Fibroblast of upper back skin (primary cell): ENCODE data around the gene LSM5.

Experiments
- DNase-seq: peaks from one replicate; pipeline ENCODE4 v3.0.0-alpha.2; 2013

LSM5 gene

DNA sequence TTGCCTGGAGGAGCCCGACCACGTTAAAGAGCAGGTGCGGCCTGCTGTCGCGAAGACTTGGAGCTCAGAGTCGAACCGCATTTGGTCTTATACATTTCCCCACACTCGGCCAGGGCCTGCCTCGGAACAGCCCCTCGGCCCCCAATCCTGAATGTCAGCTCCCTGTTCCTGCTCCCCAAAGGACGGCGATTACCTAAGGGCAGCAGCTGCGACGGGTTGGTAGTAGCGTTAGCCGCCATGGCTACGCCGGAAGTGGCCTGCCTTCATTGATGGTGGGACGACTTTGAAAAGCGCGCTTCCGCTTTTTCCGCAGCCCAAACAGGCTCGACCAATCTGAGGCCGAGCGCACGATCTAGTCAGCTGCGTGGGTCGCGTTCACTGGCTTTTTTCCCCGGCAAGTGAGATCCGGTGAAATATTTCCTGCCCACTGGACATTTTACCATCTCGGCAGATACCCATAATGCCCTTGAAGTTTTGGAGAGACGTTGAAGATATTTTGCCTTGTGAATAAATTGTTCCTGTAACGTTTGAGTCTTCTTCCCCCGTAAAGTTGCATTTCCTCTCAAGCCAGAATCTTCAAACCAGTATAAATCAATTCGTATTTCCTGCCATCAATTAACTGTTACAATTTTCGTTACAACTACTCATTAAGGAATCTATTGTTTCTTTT, at the start of gene LSM5:
LSM5 (minus strand) TSS at position 254 of the 670 bp plus-strand sequence; CDS start at position 239, 15 bp downstream.
- peak; percentile 93 for DNase-seq

DNA sequence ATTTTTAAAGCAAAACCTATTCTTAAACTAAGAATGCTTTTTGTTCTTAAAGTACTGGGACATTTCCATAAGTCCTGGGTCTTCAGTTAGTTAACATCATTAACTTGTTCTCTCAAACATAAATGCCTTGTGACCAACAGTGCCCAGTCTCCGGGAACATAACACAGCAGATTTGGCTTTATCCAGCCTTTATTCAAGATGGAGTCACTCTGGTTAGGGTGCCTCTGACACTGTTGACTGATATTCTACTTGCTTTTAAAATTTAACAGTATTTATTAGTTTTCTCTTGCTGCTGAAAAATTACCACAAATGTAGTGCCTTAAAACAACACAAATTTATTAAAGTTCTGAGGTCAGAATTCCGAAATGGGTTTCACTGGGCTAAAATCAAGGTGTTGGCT, 49.2 kb upstream of the LSM5 start:
- no peak for DNase-seq

DNA sequence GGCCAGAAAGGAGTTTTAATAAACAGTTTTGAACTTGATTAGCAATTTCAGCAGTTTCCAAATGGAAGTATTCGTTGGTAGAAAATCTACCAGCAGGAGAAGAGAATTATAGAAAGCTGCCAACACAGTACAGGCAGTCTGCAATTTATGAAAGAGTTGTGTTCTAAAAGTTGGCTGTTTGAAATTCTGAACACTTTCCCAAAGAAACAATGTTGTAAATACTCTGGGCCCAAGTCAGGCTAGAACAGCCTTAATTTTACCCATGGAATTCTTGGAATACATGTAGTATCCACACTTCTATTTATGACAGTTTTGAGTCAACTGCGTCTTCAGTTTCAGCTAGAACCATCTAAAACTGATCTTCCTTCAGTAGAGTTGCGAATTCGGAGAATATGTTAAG, 47.6 kb upstream of the LSM5 start:
- DNase-seq, result no peak

DNA sequence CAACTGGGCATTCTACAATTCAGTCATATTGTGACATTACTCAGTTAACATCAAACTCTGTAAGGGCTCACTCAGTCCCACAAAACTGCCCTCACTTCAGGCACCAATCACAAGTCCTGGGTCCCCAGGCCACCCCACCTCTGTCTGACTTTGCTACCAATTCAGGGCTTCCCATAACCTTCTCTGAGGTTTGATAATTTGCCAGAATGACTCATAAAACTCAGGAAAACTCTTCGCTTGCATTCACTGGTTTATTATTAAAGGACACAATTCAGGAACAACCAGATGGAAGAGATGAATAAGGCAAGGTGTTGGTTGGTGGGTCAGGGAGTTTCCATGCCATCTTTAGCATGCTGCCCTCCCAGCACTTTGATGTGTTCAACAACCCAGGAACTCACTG, 46.4 kb upstream of the LSM5 start:
- DNase-seq, result peak; percentile 71

DNA sequence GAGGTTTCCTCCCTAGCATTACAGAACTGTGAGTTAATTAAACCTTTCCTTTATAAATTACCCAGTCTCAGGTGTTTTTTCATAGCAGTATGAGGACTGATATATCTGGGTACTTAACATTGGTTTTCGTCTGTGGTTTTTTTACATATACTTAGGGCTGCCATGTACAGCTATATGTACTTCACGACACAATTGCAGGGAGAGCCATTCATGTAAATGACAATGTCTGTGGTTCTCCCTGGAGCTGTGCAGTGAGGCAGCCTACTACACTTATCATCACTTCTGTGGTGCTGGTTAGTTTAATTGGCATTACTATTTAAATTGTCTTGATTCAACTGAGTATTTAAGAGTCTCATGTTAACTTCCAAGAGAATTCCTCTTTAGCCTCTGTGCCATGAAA, 45.8 kb upstream of the LSM5 start:
- DNase-seq, result no peak

DNA sequence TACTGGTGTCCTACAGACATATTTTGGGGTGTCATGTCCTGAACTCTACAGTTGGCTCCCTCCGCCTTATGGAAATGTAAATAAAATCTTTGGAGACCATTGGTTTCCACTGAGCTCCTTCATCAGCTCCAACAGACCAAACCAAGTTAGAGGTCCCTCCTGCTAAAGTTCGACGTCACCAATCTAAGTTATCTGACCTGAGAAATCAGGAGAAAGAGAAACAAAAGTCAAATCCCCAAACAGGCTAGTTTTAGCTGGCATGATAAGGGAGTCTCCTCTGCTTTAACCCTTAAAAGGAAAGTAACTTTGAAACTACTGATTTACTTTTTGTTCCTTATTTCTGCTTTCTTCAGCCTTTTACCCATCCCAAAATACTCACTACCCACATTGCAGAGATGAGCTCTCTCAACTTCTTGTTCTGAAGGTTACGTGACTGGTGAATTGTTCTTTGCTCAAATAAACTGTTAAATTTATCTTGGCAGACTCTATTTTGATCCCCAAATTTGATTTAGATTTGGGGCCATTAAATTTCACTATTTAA, 45.1 kb upstream of the LSM5 start:
- no peak for DNase-seq

DNA sequence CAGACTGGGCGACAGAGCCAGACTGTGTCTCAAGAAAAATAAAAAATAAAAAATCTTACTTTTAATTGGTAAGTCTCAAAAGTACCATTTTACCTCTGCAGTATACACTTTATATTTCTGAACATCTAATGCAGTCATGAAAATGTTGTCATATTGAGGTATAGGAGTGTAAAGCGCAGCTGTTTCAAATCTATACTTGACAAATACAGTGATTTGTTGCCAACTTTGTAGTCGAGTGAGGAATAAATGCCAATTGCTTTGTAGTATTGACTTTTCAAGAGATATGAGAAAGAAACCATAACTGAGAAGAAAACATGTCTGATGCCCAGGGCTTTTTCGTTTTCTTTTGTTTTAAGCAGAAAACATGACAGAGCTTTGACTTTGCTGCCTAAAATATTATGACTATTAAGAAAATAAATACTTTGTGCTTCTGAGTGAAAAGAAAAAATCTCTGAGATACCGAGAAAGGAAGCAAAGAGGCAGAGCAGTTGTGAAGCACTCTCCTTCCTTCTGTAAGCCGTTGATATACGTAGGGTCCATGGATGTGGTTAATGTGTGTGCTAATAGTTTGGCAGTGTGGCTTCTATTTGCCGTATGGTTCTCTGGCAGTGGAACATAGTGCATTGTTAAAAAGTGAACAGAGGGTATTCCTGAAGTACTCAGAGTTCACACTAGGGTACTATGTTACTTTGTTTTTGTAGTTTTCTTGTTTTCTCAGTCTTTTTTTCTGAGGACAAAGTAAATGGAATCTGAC, 43.3 kb upstream of the LSM5 start:
- peak; percentile 39 for DNase-seq

DNA sequence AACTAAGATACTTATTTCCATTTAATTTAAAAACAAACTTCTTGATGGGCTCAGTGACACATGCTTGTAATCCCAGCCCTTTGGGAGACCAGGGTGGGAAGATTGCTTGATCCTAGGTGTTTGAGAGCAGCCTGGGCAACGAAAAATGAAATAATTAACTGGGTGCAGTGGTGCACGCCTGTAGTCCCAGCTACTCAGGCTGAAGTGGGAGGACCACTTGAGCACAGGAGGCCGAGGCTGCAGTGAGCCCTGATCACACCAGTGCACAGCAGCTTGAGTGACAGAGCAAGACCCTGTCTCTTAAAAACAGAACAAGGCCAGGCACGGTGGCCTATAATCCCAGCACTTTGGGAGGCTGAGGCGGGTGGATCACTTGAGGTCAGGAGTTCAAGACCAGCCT, 42.5 kb upstream of the LSM5 start:
- no peak for DNase-seq

DNA sequence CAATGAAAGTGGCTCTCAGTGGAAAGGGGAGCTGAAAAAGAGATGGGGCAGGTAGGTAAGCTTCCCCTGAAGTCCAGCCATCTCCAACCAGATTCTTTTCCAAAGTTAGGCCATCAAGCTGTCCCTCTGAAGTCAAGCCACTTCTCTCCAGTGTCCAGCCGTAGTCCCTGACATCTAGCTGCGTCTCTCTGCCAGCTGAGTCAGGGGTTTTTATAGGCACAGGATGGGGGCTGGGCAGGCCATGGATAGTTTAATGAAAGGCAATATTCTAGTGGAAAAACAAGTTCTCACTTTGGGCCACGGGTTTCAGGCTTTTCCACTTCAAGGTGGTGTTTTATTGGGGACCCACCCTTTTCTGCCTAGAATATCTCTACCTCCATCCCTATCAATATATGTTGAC, 41.9 kb upstream of the LSM5 start:
- no peak for DNase-seq

DNA sequence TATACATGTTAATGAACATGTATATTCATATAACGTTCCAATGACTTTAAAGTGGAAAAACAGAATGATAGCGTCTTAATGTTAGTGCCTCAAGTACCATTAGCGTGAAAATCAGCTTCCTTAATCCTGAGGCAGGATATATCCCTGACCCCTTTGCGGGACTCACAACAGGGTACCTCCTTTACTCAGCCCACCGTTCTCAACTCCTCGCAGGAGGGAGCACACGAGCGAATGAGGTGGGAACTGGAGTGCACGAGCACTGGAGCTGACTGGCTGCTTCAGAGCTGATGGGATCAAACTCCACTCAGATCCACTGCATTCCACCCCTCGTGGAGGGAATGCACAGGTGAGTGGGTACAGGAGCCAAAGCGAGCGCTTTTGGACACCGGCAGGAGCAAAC, 41.2 kb upstream of the LSM5 start:
- no peak for DNase-seq

DNA sequence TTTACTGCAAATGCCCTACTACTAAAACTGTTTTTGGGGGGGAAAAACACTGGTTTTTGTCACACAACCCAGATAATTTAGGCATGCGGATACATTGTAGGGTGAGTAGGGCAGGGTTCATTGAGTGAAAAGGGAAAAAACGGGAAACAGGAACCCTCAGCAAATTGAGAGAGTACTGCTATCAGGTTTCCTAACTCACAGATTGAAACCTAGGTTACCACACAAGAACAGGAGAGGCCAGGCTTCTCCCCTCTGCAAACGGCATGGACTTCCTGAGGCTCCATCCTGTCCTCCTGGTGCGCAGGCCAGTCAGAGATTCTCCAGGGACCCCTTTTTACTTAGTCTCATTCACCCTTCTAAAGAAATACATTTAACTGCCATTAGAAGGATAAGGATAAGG, 35.7 kb upstream of the LSM5 start:
- DNase-seq, result no peak

DNA sequence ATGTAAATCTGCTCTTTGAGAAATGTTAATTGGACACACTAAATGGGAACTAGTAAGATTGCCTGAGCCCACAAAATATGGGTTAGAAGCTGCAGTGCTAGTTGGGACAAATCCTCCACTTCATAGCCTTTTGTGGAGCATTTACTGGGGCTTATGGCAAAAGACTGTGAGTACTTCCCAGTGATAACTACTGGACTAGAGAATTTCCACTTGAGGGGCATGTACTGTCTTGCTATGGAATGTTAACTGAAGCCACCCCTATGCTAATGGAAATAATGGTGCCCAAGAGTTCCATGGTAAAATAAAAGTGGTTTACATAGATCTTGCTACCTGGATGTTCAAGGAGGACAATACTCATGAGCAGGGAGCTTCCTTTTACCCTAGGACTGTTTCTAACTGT, 34.5 kb upstream of the LSM5 start:
- no peak for DNase-seq

DNA sequence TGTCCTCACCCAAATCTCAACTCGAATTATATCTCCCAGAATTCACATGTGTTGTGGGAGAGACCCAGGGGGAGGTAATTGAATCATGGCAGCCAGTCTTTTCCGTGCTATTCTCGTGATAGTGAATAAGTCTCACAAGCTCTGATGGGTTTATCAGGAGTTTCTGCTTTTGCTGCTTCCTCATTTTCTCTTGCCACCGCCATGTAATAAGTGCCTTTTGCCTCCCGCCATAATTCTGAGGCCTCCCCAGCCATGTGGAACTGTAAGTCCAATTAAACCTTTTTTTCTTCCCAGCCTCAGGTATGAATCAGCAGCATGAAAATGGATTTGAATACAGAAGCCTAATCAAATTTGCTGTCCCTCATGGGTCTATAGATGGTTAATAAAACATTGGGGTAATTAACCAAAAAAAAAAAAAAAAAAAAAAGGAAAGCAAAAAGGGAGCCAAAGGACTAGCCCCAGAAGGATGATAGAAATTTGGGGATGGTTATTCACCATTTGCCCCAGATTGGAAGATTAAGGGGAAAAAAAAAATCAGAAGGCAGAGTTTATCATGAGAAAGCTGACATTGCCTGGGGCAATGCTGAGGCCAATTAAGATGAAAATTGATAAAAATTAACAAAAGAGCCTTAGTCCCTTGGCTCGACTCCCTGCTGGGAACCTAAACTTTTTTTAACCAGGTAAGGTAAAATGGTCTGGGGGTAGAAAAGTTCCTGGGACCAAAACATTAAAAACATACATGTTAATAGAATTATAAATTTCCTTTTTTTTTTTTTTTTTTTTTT, 32.8 kb upstream of the LSM5 start:
- DNase-seq, result no peak

DNA sequence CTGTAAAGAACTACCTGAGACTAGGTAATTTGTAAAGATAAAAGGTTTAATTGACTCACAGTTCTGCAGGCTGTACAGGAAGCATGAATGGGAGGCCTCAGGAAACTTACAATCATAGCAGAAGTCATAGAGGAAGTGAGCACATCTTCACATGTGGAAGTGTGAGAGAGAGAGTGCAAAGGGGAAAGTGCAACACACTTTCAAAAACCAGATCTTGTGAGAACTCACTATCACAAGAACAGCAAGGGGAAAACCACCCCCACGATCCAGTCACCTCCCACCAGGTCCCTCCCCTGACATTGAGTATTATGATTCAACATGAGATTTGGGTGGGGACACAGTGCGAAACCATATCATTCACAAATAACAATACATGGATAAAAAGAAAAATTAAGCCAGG, 29.6 kb upstream of the LSM5 start:
- DNase-seq, result no peak

DNA sequence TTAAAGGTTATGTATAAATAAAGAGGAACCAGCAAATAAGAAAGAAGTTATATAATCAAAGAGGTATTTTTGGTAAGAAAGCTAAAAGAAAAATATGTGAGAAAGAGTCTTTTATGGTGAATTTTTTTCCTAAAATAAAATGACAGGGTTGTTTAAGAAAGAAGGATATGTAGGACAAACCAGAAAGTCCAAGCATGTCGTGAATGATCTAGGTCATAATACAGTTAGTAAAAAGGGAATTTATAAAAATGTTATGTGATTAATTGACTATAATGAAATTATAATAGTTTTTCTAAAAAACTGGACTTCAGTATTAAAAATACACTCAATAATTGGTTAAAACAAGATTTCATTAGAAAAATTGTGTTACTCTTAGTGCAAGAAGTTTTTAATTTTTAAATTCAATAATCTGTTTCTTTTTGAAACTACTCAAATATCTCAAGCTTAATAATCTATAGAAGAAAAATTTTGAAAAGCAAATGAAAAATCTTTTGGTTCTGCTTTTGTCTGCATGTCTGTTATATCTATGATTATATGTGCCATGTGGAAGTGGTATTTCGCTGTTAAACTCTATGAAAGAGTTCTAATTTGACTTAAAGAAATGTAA, 28.5 kb upstream of the LSM5 start:
- peak; percentile 54 for DNase-seq

DNA sequence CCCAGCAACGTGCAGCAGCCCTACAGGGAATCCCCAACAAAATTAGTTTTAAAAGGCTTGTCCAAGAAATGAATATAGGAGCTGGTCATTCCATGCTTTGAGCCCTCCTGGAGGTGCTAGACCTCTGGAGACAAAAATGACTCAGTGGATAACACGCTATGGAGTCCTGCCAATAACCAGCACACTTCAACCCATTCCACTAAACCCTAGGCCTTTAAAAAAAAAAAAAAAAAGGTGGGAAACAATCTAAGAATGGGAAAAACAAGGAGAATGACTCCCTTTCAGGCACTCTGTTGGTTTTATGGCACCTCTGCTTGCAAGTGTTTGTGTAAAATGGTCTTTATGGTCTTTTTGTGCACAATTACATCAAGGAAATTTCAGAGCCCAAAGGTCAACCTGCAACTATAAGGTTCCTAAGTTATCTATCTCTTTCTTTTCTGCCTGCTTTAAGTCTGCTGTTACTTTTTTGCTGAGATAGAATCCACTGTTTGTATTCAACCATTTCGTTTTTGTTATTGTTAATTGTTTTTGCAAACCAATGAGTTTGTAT, 26.4 kb upstream of the LSM5 start:
- DNase-seq, result peak; percentile 16

DNA sequence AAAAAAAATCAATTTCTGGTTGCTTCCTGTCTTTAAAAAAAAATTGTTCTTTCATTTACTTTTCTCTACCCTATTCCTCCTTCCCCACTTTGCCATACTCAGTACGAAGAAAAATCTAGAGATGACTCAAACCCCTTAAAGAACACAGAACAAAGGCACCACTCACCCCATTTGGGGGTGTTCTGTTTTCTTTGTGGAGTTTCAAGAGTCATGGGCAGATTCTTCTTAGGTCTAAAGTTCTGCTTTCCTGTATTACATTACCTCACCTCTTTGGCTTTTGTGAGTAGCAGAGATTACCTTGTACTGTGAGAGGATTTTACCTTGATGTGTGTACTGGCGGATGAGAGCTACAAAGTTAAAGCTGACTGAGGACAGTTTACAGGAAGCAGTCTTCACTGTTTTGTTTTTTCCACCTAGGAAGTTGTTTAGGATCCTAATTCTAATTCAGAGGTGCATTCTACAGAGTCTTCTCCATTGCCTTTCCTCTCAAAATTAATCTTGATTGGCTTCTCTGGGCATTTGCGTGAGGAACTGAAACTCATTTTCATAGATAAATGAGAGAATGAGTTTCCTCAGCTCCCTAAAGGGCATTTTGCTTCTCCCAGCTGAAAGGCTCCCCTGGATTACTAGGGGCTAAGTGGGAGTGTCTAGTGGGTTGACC, 25.8 kb upstream of the LSM5 start:
- DNase-seq, result no peak

DNA sequence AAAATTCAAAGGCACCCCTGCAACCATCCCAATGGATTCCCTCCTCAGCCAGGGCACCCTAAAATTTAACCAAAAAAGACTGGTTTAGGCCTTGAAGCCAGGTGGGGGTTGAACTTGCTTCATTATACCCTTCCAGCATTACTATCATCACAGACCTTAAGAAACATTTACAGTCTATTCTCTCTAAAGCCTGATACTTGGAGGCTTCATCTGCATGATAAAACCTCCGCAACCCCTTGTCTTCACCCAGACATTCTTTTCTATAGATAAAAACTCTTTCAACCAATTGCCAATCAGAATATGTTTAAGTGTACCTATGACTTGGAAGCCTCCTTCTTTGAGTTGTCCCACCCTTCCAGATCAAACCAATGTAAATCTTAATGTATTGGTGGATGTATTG, 23.0 kb upstream of the LSM5 start:
- DNase-seq, result no peak

DNA sequence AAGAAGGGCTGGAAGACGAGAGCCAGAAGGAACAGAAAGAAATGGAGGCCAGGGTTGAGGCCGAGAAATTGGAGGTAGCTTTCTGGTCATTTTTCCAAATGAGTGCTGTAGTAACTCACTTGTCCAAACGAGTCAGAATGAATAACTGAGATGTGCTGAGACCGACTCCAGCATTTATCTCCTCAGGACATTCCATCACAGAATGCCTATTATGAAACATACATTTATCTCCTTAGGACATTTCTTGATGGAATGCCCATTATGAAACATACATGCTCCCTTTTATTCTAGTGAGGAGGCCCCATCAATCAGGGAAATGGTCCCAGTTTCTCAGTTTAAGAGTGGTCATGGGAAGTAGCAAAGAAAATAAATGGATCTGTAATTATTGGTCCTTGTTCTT, 21.6 kb upstream of the LSM5 start:
- DNase-seq, result peak; percentile 20

DNA sequence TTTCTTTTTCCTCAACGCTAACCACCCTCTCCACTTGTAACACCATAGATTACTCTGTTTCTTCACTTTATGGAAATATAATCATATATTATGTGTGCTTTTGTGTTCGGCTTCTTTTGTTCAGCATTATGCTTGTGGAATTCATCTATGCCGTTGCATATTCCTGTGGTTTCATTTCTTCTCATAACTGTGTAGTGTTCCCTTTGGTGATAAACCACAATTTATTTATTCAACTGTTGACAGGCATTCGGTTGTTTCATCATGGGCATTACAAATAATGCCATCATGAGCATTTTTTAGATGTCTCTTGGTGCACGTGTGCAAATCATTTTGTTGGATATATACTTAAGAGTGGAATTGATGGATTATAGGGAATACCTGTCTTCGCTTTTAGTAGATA, 17.2 kb upstream of the LSM5 start:
- peak; percentile 67 for DNase-seq

DNA sequence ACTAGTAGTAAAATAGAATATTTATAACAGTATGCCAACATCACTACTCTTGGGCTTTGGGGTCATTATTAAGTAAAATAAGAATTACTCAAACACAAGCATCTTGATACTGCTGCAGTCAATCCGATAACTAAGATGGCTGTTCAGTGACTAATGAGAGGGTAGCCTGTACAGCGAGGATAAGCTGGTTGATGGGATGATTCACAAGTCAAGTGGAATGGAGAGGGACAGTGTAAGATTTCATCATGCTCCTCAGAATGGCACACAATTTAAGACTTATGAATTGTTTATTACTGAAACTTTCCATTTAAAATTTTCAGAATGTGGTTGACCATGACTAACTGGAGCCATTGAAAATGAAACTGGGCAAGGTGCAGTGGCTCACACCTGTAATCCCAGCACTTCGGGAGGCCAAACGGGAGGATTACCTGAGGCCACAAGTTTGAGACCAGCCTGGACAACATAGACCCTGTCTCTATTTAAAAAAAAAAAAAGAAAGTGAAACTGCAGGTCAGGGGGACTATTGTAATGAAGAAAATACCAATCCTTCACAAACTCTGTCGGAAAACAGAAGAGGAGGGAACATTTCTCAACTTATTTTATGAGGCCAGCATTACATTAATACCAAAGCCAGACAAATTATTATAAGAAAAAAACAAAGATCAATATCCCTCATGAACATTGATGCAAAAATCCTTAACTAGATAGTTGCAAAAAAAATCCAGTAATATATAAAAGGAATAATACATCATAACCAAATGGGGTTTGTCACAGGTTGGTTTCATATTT, 16.3 kb upstream of the LSM5 start:
- peak; percentile 94 for DNase-seq

DNA sequence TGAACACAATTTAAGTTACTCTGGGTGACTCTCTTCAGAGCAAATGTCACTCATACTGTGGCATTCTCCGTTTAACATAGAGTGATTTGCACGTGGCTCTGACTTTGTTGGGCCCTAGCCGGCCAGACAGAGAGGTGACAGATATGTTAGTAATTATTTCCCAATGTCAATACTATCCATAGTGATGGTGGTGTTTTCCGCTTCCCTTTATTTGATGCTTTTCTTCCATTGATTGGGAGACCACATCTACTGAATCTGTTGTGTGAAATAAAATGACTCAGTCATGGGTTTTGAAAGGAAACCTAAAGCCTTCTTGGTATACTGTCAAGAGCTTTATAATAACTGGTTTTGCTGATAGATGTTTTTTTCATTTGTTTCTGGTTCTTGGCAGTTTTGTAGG, 12.5 kb upstream of the LSM5 start:
- no peak for DNase-seq
